Erythroblast (primary cell): ENCODE data around the gene IFI27L2.

Experiments used
- GATA1 ChIP-seq: IDR thresholded peaks from 2 replicates; pipeline ENCODE4 v1.6.1; 2011; ENCODE audit warnings: low read depth, mild to moderate bottlenecking, control low read depth, low read length, moderate library complexity
- POLR2A ChIP-seq: IDR thresholded peaks from 2 replicates; pipeline ENCODE4 v1.6.1; 2011; ENCODE audit warnings: mild to moderate bottlenecking, low read length

DNA sequence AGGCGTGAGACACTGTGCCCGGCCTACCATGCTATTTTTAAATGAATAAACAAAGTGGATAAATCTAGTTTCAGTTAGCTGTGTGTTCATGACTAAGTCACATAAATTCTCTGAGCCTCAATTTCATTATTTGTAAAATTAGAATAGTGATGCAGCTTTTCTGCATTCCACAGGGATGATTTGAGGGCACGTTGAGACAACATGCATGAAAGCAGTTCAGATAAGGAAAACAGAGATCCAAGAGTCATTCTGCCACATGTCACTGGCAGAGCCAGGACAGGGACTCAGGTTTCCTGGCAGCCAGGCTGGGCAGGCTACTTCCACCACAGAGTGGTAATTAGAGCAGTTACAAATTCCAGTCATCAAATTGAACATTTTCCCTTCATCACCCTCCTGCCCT is 41.8 kb upstream of the IFI27L2 start:
- no peak for TF ChIP-seq POLR2A
- no peak for TF ChIP-seq GATA1
